ENCODE data around the gene PACRG.

- no peak for TF ChIP-seq EP300 (IDR thresholded peaks at IDR 0.05; ENCODE audit: borderline replicate concordance in 1 of 2, control insufficient read depth in 1 of 2, low read depth in 2 of 2, low read length in 2 of 2)
- no peak for TF ChIP-seq EZH2 (IDR thresholded peaks at IDR 0.05; ENCODE audit: borderline replicate concordance, control insufficient read depth, low read depth, low read length)
- no peak for TF ChIP-seq CEBPB (IDR thresholded peaks at IDR 0.05; ENCODE audit: borderline replicate concordance in 1 of 2, low read depth in 2 of 2, low read length in 2 of 2)
- no peak for TF ChIP-seq BCL11A (IDR thresholded peaks at IDR 0.05; ENCODE audit: low read depth, low read length)
- TF ChIP-seq CTCF (IDR thresholded peaks at IDR 0.05 in 2 of 3, conservative IDR thresholded peaks at IDR 0.05 in 1 of 3; ENCODE audit: control insufficient read depth in 2 of 3, extremely low read depth in 1 of 3, insufficient read depth in 1 of 3, low read depth in 3 of 3, low read length in 3 of 3), result no peak
- TF ChIP-seq FOXM1 (IDR thresholded peaks at IDR 0.05; ENCODE audit: low read depth, low read length), result no peak
- no peak for TF ChIP-seq ATF2 (IDR thresholded peaks at IDR 0.05; ENCODE audit: low read length)
These were observed 236.1 kb downstream of the PACRG start for GRCh38 chr6:162963861-162964260.
